HEK293 (cell line): ENCODE measurements around the gene SELENOS.

Experiments used
- BCL11A ChIP-seq: fragments of 450-650 bp; formaldehyde crosslinking; IDR thresholded peaks from 2 replicates; pipeline ENCODE4 v1.5.1; 2016; ENCODE audit warnings: low read depth, missing biosample characterization, missing genetic modification characterization
- KLF10 ChIP-seq: fragments of 450-650 bp; IDR thresholded peaks from 2 replicates; pipeline ENCODE4 v1.5.1; 2018; ENCODE audit warnings: missing biosample characterization, mild to moderate bottlenecking, missing genetic modification characterization
- SP2 ChIP-seq: fragments of 450-650 bp; formaldehyde crosslinking; IDR thresholded peaks from 2 replicates; pipeline ENCODE4 v1.5.1; 2016; ENCODE audit warnings: missing biosample characterization, missing genetic modification characterization
- YY1 ChIP-seq: fragments of 450-650 bp; formaldehyde crosslinking; IDR thresholded peaks from 2 replicates; pipeline ENCODE4 v1.5.1; 2018; ENCODE audit warnings: missing biosample characterization, missing genetic modification characterization
- ZBTB17 ChIP-seq: fragments of 450-650 bp; formaldehyde crosslinking; IDR thresholded peaks from 2 replicates; pipeline ENCODE4 v1.5.1; 2016; ENCODE audit warnings: missing biosample characterization, missing genetic modification characterization
- ZBTB7A ChIP-seq: fragments of 450-650 bp; formaldehyde crosslinking; IDR thresholded peaks from 2 replicates; pipeline ENCODE4 v1.5.1; 2016; ENCODE audit warnings: low read depth, missing biosample characterization, missing genetic modification characterization
- ZNF510 ChIP-seq: fragments of 450-650 bp; formaldehyde crosslinking; IDR thresholded peaks from 2 replicates; pipeline ENCODE4 v1.5.1; 2018; ENCODE audit warnings: mild to moderate bottlenecking, missing genetic modification characterization, missing biosample characterization; ENCODE audit not compliant: insufficient replicate concordance
- ZNF747 ChIP-seq: fragments of 450-650 bp; formaldehyde crosslinking; IDR thresholded peaks from 2 replicates; pipeline ENCODE4 v1.5.1; 2016; ENCODE audit warnings: missing biosample characterization, missing genetic modification characterization
- TF ChIP-seq, protein P1 (sequence below): fragments of 450-650 bp; formaldehyde crosslinking; IDR thresholded peaks from 2 replicates; pipeline ENCODE4 v1.5.1; 2016; ENCODE audit warnings: missing biosample characterization, missing genetic modification characterization
- TF ChIP-seq, protein P2 (sequence below): fragments of 450-650 bp; formaldehyde crosslinking; IDR thresholded peaks from 2 replicates; pipeline ENCODE4 v1.5.1; 2017; ENCODE audit warnings: missing biosample characterization, missing genetic modification characterization
- TF ChIP-seq, protein P3 (sequence below): fragments of 450-650 bp; formaldehyde crosslinking; optimal IDR thresholded peaks from 2 replicates; pipeline ENCODE3; 2016; ENCODE audit warnings: missing biosample characterization, mild to moderate bottlenecking, missing genetic modification characterization
- TF ChIP-seq, protein P4 (sequence below): fragments of 450-650 bp; formaldehyde crosslinking; IDR thresholded peaks from 2 replicates; pipeline ENCODE4 v1.5.0; 2017; ENCODE audit warnings: missing biosample characterization, missing genetic modification characterization, borderline replicate concordance
- TF ChIP-seq, protein P5 (sequence below): sonication (generic); formaldehyde crosslinking; IDR thresholded peaks from 2 replicates; pipeline ENCODE4 v1.8.1; 2022; ENCODE audit warnings: mild to moderate bottlenecking, moderate library complexity, missing genetic modification reagents

DNA sequence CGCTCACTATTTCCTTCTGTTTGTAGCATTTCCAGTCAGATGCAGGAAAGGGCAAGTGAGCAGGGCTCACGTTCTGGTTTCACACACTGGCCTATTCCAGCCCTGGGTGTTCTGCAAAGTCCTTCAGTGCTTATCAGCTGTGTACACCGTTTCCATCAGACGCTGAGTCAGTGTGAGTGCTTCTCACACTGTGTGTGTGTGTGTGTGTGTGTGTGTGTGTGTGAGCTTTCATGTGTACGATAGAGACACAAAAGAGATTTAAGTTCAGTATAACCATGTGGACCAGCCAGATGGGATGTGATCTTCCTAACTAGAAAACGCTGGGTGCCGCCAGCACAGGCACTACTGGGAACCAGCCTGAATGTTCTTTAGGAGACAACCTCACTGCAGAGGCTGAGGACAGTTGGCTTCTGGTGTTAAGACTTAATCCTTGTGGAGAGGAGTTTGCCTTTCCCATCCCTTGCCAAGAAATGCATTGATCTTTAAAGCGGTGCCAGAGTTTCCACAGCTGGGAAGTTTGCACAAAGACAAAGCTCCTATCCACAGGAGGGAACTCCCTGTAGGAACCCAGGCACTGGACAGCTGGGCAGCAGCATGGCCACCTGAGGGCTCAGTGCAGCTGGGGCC is 21.6 kb downstream of the SELENOS start:
- TF ChIP-seq ZBTB17 (tag by site-specific recombination): no peak
- TF ChIP-seq, protein P1, sequence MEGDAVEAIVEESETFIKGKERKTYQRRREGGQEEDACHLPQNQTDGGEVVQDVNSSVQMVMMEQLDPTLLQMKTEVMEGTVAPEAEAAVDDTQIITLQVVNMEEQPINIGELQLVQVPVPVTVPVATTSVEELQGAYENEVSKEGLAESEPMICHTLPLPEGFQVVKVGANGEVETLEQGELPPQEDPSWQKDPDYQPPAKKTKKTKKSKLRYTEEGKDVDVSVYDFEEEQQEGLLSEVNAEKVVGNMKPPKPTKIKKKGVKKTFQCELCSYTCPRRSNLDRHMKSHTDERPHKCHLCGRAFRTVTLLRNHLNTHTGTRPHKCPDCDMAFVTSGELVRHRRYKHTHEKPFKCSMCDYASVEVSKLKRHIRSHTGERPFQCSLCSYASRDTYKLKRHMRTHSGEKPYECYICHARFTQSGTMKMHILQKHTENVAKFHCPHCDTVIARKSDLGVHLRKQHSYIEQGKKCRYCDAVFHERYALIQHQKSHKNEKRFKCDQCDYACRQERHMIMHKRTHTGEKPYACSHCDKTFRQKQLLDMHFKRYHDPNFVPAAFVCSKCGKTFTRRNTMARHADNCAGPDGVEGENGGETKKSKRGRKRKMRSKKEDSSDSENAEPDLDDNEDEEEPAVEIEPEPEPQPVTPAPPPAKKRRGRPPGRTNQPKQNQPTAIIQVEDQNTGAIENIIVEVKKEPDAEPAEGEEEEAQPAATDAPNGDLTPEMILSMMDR (tag by site-specific recombination): no peak
- no peak for TF ChIP-seq YY1 (tag by site-specific recombination)
- no peak for TF ChIP-seq ZBTB7A
- TF ChIP-seq, protein P2, sequence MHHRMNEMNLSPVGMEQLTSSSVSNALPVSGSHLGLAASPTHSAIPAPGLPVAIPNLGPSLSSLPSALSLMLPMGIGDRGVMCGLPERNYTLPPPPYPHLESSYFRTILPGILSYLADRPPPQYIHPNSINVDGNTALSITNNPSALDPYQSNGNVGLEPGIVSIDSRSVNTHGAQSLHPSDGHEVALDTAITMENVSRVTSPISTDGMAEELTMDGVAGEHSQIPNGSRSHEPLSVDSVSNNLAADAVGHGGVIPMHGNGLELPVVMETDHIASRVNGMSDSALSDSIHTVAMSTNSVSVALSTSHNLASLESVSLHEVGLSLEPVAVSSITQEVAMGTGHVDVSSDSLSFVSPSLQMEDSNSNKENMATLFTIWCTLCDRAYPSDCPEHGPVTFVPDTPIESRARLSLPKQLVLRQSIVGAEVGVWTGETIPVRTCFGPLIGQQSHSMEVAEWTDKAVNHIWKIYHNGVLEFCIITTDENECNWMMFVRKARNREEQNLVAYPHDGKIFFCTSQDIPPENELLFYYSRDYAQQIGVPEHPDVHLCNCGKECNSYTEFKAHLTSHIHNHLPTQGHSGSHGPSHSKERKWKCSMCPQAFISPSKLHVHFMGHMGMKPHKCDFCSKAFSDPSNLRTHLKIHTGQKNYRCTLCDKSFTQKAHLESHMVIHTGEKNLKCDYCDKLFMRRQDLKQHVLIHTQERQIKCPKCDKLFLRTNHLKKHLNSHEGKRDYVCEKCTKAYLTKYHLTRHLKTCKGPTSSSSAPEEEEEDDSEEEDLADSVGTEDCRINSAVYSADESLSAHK (tag by site-specific recombination): no peak
- TF ChIP-seq ZNF510 (tag by site-specific recombination): no peak
- no peak for TF ChIP-seq SP2
- TF ChIP-seq, protein P3, sequence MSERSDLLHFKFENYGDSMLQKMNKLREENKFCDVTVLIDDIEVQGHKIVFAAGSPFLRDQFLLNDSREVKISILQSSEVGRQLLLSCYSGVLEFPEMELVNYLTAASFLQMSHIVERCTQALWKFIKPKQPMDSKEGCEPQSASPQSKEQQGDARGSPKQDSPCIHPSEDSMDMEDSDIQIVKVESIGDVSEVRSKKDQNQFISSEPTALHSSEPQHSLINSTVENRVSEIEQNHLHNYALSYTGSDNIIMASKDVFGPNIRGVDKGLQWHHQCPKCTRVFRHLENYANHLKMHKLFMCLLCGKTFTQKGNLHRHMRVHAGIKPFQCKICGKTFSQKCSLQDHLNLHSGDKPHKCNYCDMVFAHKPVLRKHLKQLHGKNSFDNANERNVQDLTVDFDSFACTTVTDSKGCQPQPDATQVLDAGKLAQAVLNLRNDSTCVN (tag by site-specific recombination): no peak
- TF ChIP-seq, protein P4, sequence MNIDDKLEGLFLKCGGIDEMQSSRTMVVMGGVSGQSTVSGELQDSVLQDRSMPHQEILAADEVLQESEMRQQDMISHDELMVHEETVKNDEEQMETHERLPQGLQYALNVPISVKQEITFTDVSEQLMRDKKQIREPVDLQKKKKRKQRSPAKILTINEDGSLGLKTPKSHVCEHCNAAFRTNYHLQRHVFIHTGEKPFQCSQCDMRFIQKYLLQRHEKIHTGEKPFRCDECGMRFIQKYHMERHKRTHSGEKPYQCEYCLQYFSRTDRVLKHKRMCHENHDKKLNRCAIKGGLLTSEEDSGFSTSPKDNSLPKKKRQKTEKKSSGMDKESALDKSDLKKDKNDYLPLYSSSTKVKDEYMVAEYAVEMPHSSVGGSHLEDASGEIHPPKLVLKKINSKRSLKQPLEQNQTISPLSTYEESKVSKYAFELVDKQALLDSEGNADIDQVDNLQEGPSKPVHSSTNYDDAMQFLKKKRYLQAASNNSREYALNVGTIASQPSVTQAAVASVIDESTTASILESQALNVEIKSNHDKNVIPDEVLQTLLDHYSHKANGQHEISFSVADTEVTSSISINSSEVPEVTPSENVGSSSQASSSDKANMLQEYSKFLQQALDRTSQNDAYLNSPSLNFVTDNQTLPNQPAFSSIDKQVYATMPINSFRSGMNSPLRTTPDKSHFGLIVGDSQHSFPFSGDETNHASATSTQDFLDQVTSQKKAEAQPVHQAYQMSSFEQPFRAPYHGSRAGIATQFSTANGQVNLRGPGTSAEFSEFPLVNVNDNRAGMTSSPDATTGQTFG: no peak
- TF ChIP-seq KLF10 (tag by site-specific recombination): no peak
- TF ChIP-seq, protein P5, sequence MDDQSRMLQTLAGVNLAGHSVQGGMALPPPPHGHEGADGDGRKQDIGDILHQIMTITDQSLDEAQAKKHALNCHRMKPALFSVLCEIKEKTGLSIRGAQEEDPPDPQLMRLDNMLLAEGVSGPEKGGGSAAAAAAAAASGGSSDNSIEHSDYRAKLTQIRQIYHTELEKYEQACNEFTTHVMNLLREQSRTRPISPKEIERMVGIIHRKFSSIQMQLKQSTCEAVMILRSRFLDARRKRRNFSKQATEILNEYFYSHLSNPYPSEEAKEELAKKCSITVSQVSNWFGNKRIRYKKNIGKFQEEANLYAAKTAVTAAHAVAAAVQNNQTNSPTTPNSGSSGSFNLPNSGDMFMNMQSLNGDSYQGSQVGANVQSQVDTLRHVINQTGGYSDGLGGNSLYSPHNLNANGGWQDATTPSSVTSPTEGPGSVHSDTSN (CRISPR knock-in tag): no peak
- TF ChIP-seq ZNF747 (tag by site-specific recombination): no peak
- TF ChIP-seq BCL11A (tag by site-specific recombination): no peak
